Parathyroid adenoma (tissue), 2 donors: Measurements from ENCODE around the gene PAK6.

ENCODE experiments used
- H2AFZ ChIP-seq: fragments of 300-600 bp; sonication (generic); one replicate; pipeline ENCODE4 v1.7.0; 2017; ENCODE audit warnings: antibody characterized with exemption, mild to moderate bottlenecking
- H3K27ac ChIP-seq: fragments of 300-600 bp; sonication (generic); one replicate; pipeline ENCODE4 v1.7.0; 2017
- H3K27me3 ChIP-seq: fragments of 300-600 bp; sonication (generic); one replicate; pipeline ENCODE4 v1.7.0; 2017; ENCODE audit warnings: low read length; ENCODE audit not compliant: control insufficient read depth, insufficient read depth
- H3K36me3 ChIP-seq: fragments of 300-600 bp; sonication (generic); one replicate; pipeline ENCODE4 v1.7.0; 2017; ENCODE audit warnings: low read length; ENCODE audit not compliant: control insufficient read depth, insufficient read depth
- H3K4me1 ChIP-seq: fragments of 300-600 bp; sonication (generic); one replicate; pipeline ENCODE4 v1.7.0; 2017; ENCODE audit warnings: control low read depth
- H3K4me2 ChIP-seq: fragments of 300-600 bp; sonication (generic); one replicate; pipeline ENCODE4 v1.7.0; 2017; ENCODE audit warnings: low read length
- H3K4me3 ChIP-seq: fragments of 300-600 bp; sonication (generic); one replicate; pipeline ENCODE4 v1.7.0; 2017; ENCODE audit warnings: low read depth, low read length
- H3K79me2 ChIP-seq: fragments of 300-600 bp; sonication (generic); one replicate; pipeline ENCODE4 v1.7.0; 2017; ENCODE audit warnings: control low read depth
- H3K9ac ChIP-seq: fragments of 300-600 bp; sonication (generic); one replicate; pipeline ENCODE4 v1.7.0; 2017; ENCODE audit warnings: mild to moderate bottlenecking
- H3K9me3 ChIP-seq: fragments of 300-600 bp; sonication (generic); one replicate; pipeline ENCODE4 v1.7.0; 2017; ENCODE audit warnings: low read length; ENCODE audit not compliant: control insufficient read depth
- CTCF ChIP-seq: fragments of 300-600 bp; sonication (generic); IDR thresholded peaks from one replicate; pipeline ENCODE4 v1.7.0; 2017; ENCODE audit warnings: antibody characterized with exemption, mild to moderate bottlenecking
- donor health status: primary hyperparathyroidism.

PAK6 gene

GRCh38 chr15:40256638-40257235 is 17.9 kb downstream of the PAK6 start:
- no peak for TF ChIP-seq CTCF
- H3K4me3 ChIP-seq, result no peak overlapping the region
- no peak overlapping the region for H3K27ac ChIP-seq
- H3K36me3 ChIP-seq, result no peaks in the 10 kb centered on the region
- H3K9me3 ChIP-seq, result no peaks in the 10 kb centered on the region
- H3K4me1 ChIP-seq, result no peaks in the 10 kb centered on the region
- H3K9ac ChIP-seq, result no peak overlapping the region
- no peaks in the 10 kb centered on the region for H3K27me3 ChIP-seq
- H2AFZ ChIP-seq, result no peak overlapping the region
- H3K4me2 ChIP-seq, result no peak overlapping the region
- H3K79me2 ChIP-seq, result no peaks in the 10 kb centered on the region

- no peak overlapping the region for H3K9ac ChIP-seq
- no peaks in the 10 kb centered on the region for H3K9me3 ChIP-seq
- H3K4me1 ChIP-seq, result no peaks in the 10 kb centered on the region
- no peak for TF ChIP-seq CTCF
- H3K4me2 ChIP-seq, result no peak overlapping the region
- no peaks in the 10 kb centered on the region for H3K79me2 ChIP-seq
- no peak overlapping the region for H3K27ac ChIP-seq
- H3K4me3 ChIP-seq, result no peak overlapping the region
- H2AFZ ChIP-seq, result no peak overlapping the region
- no peaks in the 10 kb centered on the region for H3K27me3 ChIP-seq
- H3K36me3 ChIP-seq, result no peaks in the 10 kb centered on the region
Observed at GRCh38 chr15:40257656-40258450, 19.0 kb downstream of the PAK6 start.

GRCh38 chr15:40258544-40258943 is 19.7 kb downstream of the PAK6 start:
- Histone ChIP-seq H3K36me3 (no peaks in the 10 kb centered on the region), H3K79me2 (no peaks in the 10 kb centered on the region), H3K27me3 (no peaks in the 10 kb centered on the region), H2AFZ (no peak overlapping the region), H3K9me3 (no peaks in the 10 kb centered on the region), H3K27ac (no peak overlapping the region), H3K4me3 (no peak overlapping the region), H3K9ac (no peak overlapping the region), H3K4me1 (no peaks in the 10 kb centered on the region), H3K4me2 (no peak overlapping the region)
- TF ChIP-seq CTCF, result no peak

- H3K36me3 ChIP-seq, result no peaks in the 10 kb centered on the region
- TF ChIP-seq CTCF, result no peak
- no peaks in the 10 kb centered on the region for H3K9me3 ChIP-seq
- H3K4me1 ChIP-seq, result no peaks in the 10 kb centered on the region
- no peaks in the 10 kb centered on the region for H3K79me2 ChIP-seq
- no peak overlapping the region for H2AFZ ChIP-seq
- H3K9ac ChIP-seq, result no peak overlapping the region
- no peak overlapping the region for H3K4me3 ChIP-seq
- H3K27ac ChIP-seq, result no peak overlapping the region
- H3K4me2 ChIP-seq, result no peak overlapping the region
- H3K27me3 ChIP-seq, result no peaks in the 10 kb centered on the region
Observed at GRCh38 chr15:40259021-40259420, 20.2 kb downstream of the PAK6 start.
